ENCODE measurements around the gene DAAM1. TPM values are rescaled to one million over a fixed set of nuclear protein-coding genes. Genes with fewer than 3 reads are reported as not detected.

Gene DAAM1
- total RNA-seq, 1 experiment from 2014 or later, result 13.3 TPM

DNA sequence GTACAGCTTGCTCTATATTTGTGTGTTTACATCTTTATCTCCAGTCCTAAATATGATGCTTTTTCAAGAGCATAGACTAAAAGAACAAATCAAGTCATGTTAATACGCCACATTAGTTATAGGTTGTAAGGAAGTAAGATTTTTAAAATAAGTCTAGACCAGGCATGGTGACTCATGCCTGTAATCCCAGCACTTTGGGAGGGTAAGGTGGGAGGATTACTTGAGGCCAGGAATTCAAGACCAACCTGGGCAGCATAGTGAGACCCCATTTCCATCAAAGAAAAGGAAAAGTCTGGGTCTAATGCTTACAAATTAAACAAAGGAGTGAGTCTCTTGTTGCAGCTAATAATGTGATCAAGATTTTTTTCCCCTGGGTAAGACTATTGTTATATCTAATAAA is 157.9 kb downstream of the DAAM1 start:
- ChIA-PET POLR2A (no interaction called here), CTCF (no interaction called here)
- DNase-seq (ENCODE audit: low read depth, low spot score), result no peak
- Histone ChIP-seq H3K9me3 (ENCODE audit: control insufficient read depth, insufficient read depth, low read depth, low read length) (no peaks in the 10 kb centered on the region), H3K36me3 (ENCODE audit: control insufficient read depth, insufficient read depth, low read length) (no peaks in the 10 kb centered on the region), H3K4me1 (ENCODE audit: control insufficient read depth, insufficient read depth, low read length) (no peaks in the 10 kb centered on the region), H3K27me3 (ENCODE audit: control insufficient read depth, insufficient read depth, low read length) (no peaks in the 10 kb centered on the region), H3K27ac (ENCODE audit: low read length) (no peak overlapping the region), H3K4me3 (ENCODE audit: low read depth in 2 of 2, low read length in 2 of 2) (no peak overlapping the region)
- no TSS peak for BruUV-seq (replicated peaks)
- TF ChIP-seq POLR2AphosphoS5 (IDR thresholded peaks at IDR 0.05; ENCODE audit: low read depth, low read length) (no peak), TCF7L2 (IDR thresholded peaks at IDR 0.05; ENCODE audit: low read depth, low read length) (no peak), SIN3A (IDR thresholded peaks at IDR 0.05; ENCODE audit: borderline replicate concordance, insufficient read depth, low read depth, low read length) (no peak)
- TF ChIP-seq, protein P1, sequence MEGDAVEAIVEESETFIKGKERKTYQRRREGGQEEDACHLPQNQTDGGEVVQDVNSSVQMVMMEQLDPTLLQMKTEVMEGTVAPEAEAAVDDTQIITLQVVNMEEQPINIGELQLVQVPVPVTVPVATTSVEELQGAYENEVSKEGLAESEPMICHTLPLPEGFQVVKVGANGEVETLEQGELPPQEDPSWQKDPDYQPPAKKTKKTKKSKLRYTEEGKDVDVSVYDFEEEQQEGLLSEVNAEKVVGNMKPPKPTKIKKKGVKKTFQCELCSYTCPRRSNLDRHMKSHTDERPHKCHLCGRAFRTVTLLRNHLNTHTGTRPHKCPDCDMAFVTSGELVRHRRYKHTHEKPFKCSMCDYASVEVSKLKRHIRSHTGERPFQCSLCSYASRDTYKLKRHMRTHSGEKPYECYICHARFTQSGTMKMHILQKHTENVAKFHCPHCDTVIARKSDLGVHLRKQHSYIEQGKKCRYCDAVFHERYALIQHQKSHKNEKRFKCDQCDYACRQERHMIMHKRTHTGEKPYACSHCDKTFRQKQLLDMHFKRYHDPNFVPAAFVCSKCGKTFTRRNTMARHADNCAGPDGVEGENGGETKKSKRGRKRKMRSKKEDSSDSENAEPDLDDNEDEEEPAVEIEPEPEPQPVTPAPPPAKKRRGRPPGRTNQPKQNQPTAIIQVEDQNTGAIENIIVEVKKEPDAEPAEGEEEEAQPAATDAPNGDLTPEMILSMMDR (IDR thresholded peaks at IDR 0.05), result no peak
- TF ChIP-seq, protein P2, sequence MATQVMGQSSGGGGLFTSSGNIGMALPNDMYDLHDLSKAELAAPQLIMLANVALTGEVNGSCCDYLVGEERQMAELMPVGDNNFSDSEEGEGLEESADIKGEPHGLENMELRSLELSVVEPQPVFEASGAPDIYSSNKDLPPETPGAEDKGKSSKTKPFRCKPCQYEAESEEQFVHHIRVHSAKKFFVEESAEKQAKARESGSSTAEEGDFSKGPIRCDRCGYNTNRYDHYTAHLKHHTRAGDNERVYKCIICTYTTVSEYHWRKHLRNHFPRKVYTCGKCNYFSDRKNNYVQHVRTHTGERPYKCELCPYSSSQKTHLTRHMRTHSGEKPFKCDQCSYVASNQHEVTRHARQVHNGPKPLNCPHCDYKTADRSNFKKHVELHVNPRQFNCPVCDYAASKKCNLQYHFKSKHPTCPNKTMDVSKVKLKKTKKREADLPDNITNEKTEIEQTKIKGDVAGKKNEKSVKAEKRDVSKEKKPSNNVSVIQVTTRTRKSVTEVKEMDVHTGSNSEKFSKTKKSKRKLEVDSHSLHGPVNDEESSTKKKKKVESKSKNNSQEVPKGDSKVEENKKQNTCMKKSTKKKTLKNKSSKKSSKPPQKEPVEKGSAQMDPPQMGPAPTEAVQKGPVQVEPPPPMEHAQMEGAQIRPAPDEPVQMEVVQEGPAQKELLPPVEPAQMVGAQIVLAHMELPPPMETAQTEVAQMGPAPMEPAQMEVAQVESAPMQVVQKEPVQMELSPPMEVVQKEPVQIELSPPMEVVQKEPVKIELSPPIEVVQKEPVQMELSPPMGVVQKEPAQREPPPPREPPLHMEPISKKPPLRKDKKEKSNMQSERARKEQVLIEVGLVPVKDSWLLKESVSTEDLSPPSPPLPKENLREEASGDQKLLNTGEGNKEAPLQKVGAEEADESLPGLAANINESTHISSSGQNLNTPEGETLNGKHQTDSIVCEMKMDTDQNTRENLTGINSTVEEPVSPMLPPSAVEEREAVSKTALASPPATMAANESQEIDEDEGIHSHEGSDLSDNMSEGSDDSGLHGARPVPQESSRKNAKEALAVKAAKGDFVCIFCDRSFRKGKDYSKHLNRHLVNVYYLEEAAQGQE (IDR thresholded peaks at IDR 0.05; ENCODE audit: insufficient read depth in 1 of 2, low read depth in 2 of 2, low read length in 1 of 2), result no peak
- intact Hi-C loops (cut with micrococcal nuclease; ENCODE audit: unreplicated experiment) (no loop called here), in situ Hi-C loops (cut with HindIII; ENCODE audit: low pct_unique_long_range_greater_than_20kb, low sequenced_read_pairs) (no loop called here)
- no peak for ATAC-seq

DNA sequence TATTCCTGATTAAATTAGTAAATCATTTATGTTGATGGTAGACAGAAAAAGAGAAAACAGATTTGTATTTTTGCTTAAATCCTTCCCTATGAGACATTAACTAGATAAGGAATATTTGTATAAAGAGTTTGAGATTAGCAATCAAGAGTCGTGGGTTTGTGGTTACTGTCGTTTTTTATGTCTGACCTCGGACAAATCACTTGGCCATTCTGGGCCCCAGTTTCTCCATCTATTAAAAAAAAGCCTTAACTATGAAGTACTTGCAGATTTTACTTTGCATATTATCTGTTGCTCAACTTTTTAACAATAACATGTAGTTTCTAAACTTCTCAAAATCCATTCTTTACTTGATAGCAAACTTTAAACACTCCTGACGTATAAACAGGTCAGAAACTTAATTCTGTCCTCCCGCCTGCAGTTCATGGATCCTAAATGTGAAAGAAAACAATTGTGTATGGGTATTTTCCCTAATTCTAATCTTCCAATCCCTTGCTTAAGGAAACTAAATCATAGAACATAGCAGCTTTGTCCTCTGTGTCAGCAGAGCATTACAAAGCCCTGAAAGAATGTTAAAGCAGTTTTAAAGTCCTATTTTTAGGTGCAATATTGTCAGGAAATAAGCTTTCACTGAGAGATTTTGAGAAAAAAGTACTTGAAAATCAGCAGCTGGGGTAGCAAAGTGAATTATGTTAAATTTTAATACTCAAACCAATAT is 158.5 kb downstream of the DAAM1 start:
- TF ChIP-seq TCF7L2 (IDR thresholded peaks at IDR 0.05; ENCODE audit: low read depth, low read length) (no peak), SIN3A (IDR thresholded peaks at IDR 0.05; ENCODE audit: borderline replicate concordance, insufficient read depth, low read depth, low read length) (no peak), POLR2AphosphoS5 (IDR thresholded peaks at IDR 0.05; ENCODE audit: low read depth, low read length) (no peak)
- TF ChIP-seq, protein P1 (IDR thresholded peaks at IDR 0.05), result no peak
- TF ChIP-seq, protein P2 (IDR thresholded peaks at IDR 0.05; ENCODE audit: insufficient read depth in 1 of 2, low read depth in 2 of 2, low read length in 1 of 2), result no peak
- CTCF ChIA-PET, result no interaction called here
- no peak overlapping the region for H3K4me3 ChIP-seq (ENCODE audit: low read depth in 2 of 2, low read length in 2 of 2)
- no peaks in the 10 kb centered on the region for H3K27me3 ChIP-seq (ENCODE audit: control insufficient read depth, insufficient read depth, low read length)
- POLR2A ChIA-PET, result no interaction called here
- DNase-seq (ENCODE audit: low read depth, low spot score) (no peak), ATAC-seq (no peak)
- in situ Hi-C loops (cut with HindIII; ENCODE audit: low pct_unique_long_range_greater_than_20kb, low sequenced_read_pairs), result no loop called here
- no peaks in the 10 kb centered on the region for H3K4me1 ChIP-seq (ENCODE audit: control insufficient read depth, insufficient read depth, low read length)
- BruUV-seq (replicated peaks), result no TSS peak
- no peaks in the 10 kb centered on the region for H3K9me3 ChIP-seq (ENCODE audit: control insufficient read depth, insufficient read depth, low read depth, low read length)
- H3K27ac ChIP-seq (ENCODE audit: low read length), result no peak overlapping the region
- intact Hi-C loops (cut with micrococcal nuclease; ENCODE audit: unreplicated experiment), result no loop called here
- H3K36me3 ChIP-seq (ENCODE audit: control insufficient read depth, insufficient read depth, low read length), result no peaks in the 10 kb centered on the region

All from Panc1 (cell line).